HG03571 (cell line): ENCODE data around the gene KRT7.

Experiments
- ATAC-seq: cut with Tn5 transposase; IDR thresholded peaks from one replicate; pipeline ENCODE4 v1.9.1; 2021; ENCODE audit not compliant: unreplicated experiment

Gene KRT7

GRCh38 chr12:52232674-52233461 lies at the start of gene KRT7:
KRT7 (plus strand) TSS chr12:52233243; CDS start chr12:52233297, 54 bp downstream.
- ATAC-seq, result no peak

DNA sequence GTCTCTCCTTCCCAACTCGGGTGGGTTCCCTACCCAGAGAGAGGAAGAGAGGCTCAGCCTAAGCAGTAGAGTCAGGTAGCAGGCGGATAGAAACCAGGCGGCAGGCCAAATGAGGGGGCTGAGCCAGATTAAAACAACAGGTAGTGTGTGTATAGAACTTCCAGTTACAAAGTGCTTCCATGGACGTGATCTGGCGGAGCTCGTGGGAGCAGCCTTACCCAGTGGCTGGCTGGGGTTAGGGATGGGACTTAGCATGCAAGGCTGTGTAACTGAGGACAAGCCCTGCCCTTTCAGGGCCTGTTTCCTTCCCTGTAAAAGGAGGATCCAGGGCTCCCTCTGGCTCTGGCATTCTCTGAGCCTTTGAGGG lies 49.5 kb upstream of the KRT7 start:
- ATAC-seq, result no peak

DNA sequence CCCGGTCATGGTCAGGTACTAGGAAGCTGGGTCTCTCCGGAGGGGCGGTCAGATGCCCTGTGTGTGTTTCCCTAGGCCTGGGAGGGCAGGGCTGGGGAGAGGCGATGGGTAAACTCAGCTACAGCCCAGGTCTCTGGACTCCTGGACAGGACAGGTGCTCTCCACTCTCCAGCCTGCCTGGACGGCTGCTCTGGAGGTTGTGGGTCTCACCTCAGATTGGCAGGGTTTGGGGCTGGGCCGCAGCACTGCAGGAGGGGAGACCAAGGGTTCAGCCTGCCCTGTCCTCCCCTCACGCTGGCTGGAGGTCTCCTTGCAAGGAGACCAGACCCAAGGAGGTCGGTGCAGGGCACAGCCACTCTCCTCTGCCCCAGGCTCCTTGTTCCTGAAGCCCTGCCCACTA lies 49.1 kb upstream of the KRT7 start:
- no peak for ATAC-seq

DNA sequence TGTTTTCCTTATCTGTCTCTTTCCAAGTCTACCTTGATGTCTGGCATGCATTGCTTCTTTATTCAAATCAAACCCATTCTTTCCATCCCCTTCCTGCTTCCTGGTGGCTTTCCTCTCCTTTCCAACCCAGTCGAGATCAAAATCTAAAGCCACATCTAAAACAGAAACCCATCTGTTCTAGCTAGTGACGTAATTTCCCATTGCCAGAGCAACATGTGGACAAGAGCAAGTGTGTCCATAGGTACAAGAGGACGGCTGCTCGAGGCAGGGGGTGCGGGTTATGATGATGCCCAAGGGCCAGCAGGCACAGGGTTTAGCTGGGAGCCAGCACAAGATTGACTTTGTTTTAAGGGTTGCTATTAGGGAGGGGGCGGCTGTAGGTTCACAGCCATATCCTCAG lies 48.2 kb upstream of the KRT7 start:
- ATAC-seq, result no peak

GRCh38 chr12:52185400-52185967 lies 47.6 kb upstream of the KRT7 start:
- no peak for ATAC-seq

DNA sequence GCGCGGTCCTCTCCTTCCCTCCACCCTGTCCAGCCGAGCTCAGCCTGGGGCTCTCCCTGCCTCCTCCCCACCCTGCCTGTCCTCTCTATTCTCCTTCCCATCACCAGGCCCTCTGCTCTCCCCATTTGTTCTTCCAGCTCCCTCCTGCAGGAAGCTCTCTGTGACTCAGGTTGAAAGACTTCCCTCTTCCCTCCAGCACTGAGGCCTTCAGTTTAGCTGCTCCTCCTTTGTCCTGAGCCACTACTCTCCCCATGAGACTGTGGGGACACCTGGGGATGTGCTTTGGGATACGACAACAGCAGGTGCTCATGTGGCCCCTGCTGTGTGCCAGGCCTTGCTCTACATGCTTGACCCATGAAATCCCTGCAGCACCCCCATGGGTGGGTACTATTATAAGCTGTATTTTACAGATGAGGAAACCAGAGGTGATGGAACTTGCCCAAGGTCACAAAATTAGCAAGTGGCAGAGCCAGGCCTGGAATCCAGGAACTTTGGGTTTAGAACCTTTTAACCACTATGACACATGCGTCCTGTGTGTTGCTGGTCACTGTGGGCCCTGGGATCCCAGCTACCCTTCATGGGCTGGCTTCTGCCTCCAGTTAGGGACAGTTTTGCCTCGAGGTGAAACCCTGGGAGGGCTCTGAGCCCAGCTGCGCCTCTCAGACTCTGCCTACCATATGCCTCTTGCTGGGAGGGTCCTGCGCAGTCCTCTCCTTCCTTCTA lies 46.8 kb upstream of the KRT7 start:
- no peak for ATAC-seq

DNA sequence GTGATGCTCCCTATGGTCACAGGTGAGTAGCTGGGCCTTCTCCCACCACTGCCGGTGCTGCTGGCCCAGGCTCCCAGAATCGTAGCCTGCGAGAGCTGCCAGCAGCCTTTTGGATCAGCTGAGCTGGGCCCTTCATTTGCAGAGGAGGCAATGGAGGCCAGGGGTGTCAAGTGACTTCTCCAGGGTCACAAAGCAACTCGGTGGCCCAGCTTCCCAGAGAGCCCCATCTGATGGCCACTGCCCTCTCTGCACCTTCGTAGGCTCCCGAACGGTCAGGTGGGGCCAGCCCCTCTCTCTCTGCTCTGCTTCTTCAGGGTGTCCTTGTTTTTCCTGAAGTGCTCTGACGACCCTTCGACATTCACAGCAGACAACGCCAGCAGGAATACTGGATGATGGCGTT lies 45.8 kb upstream of the KRT7 start:
- no peak for ATAC-seq

DNA sequence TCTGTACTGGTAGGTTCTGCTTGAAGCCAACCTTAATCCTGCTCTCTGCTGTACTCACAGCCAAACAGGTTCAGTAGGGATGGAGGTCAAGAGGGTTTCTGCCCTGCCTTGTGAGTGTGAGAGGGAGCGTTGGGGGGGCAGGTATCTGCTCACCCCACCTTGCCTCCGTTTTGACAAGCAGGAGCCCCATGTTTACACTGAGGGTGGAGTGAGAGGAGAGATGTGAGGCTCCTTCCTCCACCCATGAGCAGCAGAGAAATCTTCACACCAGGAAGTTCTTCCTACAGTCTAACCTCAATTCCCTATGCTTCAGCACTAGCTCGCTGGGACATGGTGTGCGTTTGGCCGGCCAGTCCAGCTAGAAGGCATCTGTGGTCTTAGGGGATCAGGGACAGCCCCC lies 45.4 kb upstream of the KRT7 start:
- no peak for ATAC-seq

GRCh38 chr12:52188658-52189057 lies 44.4 kb upstream of the KRT7 start:
- no peak for ATAC-seq

DNA sequence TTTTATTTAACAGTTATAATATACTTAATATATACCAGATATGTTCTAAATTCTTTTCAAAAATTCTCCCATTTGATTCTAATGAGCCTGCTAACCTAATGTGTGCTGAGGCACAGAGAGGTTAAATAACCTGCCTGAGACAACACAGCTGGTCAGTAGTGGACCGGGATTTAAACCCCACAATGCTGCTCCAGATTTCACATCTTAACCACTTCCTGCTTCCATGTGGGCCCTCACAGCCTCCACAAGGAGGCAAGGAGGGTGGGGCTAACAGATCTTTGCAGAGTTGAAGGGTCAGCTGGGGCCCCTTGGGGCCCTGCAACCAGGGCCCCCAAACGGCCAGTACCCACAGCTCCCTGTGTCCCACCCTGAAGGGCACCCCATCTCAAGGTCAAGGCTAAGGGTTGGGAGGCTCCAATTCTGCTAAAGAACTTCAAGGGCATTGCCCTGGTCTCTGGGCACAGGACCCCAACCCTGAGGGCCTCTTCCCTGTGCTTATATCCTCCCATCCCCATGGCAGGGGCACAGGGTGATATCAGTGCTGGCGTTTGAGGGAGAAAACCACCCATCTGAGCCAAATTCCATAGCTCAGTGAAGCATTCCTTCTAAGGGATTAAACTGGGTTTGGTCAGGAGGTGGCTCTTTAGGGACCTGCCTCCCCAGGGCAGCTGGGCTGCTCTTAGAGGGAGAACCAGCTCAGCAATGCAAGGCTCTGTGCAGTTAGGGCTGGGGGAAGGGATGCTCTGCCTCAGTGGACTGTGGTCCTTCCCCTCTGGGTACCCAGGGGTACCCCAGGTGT lies 43.5 kb upstream of the KRT7 start:
- no peak for ATAC-seq

DNA sequence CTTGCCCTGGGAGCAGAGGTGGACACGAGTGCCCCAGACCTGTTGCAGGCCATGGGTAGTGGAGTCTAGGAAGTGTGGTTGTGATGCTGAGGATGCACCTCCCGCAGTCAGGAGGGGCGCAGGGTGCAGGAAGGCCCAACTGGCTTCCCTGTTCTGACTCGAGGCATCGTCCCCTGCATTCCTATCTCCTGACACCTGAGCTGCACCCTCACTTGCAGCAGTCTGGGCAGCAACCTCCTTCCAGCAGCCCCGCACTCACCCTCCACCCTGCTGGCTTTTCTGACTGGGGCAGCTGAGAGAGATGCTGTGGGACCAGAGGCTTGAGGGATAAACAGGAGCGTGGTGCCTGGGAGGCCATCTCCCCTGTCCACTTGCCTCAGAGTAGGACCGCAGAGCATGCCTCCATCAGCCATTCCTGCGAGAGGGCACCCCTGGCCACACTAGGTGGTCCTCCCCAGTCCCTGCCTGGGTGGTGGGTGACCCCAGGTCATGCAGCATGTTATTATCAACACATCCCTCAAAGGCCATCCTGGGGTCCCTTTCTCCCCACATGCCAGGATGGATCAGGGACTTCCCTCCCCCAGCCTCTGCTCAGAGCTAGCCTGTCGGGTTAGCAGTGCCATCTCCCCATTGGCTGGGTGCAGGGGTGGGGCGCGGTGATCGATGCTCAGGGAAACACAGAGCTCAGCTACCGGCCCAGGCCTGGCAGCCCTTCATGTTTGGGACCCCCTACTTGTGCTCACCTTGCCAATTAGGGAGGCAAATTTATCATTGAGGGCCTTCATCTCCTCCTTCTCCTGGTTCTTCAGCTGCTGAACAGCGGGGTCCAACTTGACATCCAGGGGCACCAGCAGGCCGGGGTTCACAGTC lies 41.9 kb upstream of the KRT7 start:
- no peak for ATAC-seq

GRCh38 chr12:52191841-52192791 lies 40.9 kb upstream of the KRT7 start, which contains the start of gene KRT80:
KRT80 (minus strand) TSS chr12:52192014; CDS start chr12:52191902, 112 bp downstream.
- no peak for ATAC-seq

DNA sequence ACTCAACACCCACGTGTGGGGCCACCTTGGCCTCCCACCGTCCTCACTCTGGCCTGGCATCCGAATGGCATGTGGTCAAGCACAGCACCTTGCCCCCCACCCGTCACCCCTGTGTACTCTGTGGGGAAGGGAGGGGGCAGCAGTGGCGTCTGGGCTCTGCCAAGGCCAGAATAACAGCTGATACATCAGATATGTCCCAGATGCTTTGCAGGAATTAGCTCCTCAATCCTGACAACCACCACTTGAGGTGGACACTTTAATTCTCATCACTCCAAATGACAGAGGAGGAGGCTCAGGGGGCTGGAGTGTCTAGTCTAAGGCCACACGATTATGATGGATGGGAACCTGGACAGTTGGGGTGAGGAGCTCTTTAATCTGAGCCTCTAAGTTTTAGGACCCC lies 39.5 kb upstream of the KRT7 start:
- ATAC-seq, result no peak

GRCh38 chr12:52193991-52194390 lies 39.1 kb upstream of the KRT7 start:
- ATAC-seq, result no peak

GRCh38 chr12:52195065-52195730 lies 37.8 kb upstream of the KRT7 start:
- no peak for ATAC-seq

DNA sequence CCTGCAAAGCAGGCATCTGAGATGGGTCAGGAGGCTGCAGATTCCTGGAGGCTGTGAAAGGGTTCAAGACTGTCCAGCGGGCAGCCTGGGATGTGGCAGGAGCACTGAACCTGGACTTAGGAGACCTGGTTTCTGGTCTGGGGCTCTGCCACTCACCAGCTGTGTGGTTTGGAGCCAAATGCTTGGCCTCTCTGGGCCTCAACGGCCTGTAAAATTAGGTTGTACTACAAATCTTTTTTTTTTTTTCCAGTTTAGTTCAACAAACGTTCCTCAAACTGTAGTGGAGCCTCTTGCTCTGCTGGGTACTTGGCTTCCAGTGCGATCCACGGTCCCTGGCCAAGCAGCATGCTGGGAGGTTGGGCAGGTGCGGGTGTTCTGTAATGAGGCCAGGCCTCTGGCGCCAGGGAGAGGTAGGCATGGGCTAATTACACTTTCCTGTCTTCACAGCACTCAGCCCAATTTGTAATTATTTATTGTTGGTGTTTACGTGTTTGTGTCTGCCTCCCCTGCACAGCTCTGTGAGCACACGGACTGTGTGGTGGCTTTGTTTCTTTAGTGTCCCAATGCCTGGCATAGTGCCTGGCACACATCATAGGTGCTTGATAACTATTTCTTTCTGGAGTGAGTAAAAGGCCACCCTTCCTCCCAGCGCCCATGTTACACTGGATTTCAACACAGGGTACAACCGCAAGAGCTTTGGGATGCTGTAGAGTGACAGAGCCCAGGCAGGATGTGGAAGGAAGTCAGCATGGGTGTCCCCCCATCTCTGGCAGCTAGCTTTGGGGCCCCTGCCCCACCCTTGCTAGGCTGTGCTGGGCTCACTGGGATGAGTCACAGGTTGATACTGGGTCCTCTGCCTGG lies 35.4 kb upstream of the KRT7 start:
- ATAC-seq, result no peak

GRCh38 chr12:52198454-52199215 lies 34.4 kb upstream of the KRT7 start:
- no peak for ATAC-seq
